K562 (cell line): ENCODE data around the gene GPR152. TPM values are rescaled to one million over a fixed set of nuclear protein-coding genes. Genes with fewer than 3 reads are reported as not detected.

Experiments
- CHD4 ChIP-seq: fragments of 200-600 bp; sonication (generic); IDR thresholded peaks from 3 replicates; pipeline ENCODE4 v1.6.1; 2012; ENCODE audit warnings: low read depth, mild to moderate bottlenecking, mixed read lengths, low read length, inconsistent platforms; ENCODE audit not compliant: insufficient read depth, insufficient replicate concordance, poor library complexity, severe bottlenecking
- DPF2 ChIP-seq: fragments of 450-650 bp; IDR thresholded peaks from 2 replicates; pipeline ENCODE4 v1.6.1; 2016
- ELF1 ChIP-seq: fragments of 200-800 bp; sonication (Bioruptor generic); IDR thresholded peaks from 2 replicates; pipeline ENCODE4 v1.6.1; 2016; ENCODE audit warnings: missing genetic modification characterization, missing compliant biosample characterization
- HDAC6 ChIP-seq: IDR thresholded peaks from 2 replicates; pipeline ENCODE4 v1.6.1; 2012; ENCODE audit warnings: low read depth, mild to moderate bottlenecking, control low read depth, inconsistent platforms, low read length, moderate library complexity
- KLF10 ChIP-seq: fragments of 250-450 bp; sonication (Bioruptor Pico); IDR thresholded peaks from 2 replicates; pipeline ENCODE4 v1.6.1; 2021; ENCODE audit warnings: matching md5 sums
- MBD2 ChIP-seq: sonication (generic); IDR thresholded peaks from 2 replicates; pipeline ENCODE4 v1.6.1; 2016; ENCODE audit warnings: low read depth, borderline replicate concordance
- MECOM ChIP-seq: fragments of 250-450 bp; sonication (Bioruptor Pico); IDR thresholded peaks from 2 replicates; pipeline ENCODE4 v1.8.0; 2022; ENCODE audit warnings: inconsistent platforms
- PML ChIP-seq: IDR thresholded peaks from 2 replicates; pipeline ENCODE4 v1.6.1; 2012; ENCODE audit warnings: low read length, inconsistent platforms
- POLR2AphosphoS2 ChIP-seq: IDR thresholded peaks from 2 replicates; pipeline ENCODE4 v1.6.1; 2012; ENCODE audit warnings: low read length, improper control_type of control experiment
- POU5F1 ChIP-seq: fragments of 150-350 bp; IDR thresholded peaks from 2 replicates; pipeline ENCODE4 v1.6.1; 2014; ENCODE audit warnings: borderline replicate concordance, low read length, low read depth, mild to moderate bottlenecking; ENCODE audit not compliant: partially characterized antibody
- RAD51 ChIP-seq: fragments of 450-650 bp; IDR thresholded peaks from 2 replicates; pipeline ENCODE4 v1.7.1; 2016; ENCODE audit warnings: low read depth, mild to moderate bottlenecking, borderline replicate concordance
- RBFOX2 ChIP-seq: fragments of 200-400 bp; formaldehyde crosslinking; IDR thresholded peaks from 2 replicates; pipeline ENCODE4 v1.6.1; 2017; ENCODE audit warnings: low read depth, mild to moderate bottlenecking, low read length, moderate library complexity
- RBM25 ChIP-seq: fragments of 200-400 bp; formaldehyde crosslinking; IDR thresholded peaks from 2 replicates; pipeline ENCODE4 v1.6.1; 2018; ENCODE audit warnings: low read length, low read depth, moderate library complexity; ENCODE audit not compliant: severe bottlenecking
- SMC3 ChIP-seq: conservative IDR thresholded peaks from 2 replicates; pipeline ENCODE4 v1.6.1; 2011; ENCODE audit warnings: low read depth, low read length, improper control_type of control experiment; ENCODE audit not compliant: insufficient read depth
- UBTF ChIP-seq, 2 experiments: IDR thresholded peaks; 2 replicates each; pipeline ENCODE4 v1.6.1; 2012; ENCODE audit warnings: improper control_type of control experiment in 2 of 2, low read depth in 2 of 2, low read length in 2 of 2, borderline replicate concordance in 1 of 2
- XRCC5 ChIP-seq: fragments of 200-400 bp; formaldehyde crosslinking; IDR thresholded peaks from 2 replicates; pipeline ENCODE4 v1.6.1; 2017; ENCODE audit warnings: low read depth, mild to moderate bottlenecking, low read length
- ZBTB12 ChIP-seq: fragments of 250-450 bp; sonication (Bioruptor Pico); IDR thresholded peaks from 2 replicates; pipeline ENCODE4 v1.4.0; 2020
- ZBTB17 ChIP-seq: fragments of 450-650 bp; formaldehyde crosslinking; IDR thresholded peaks from 2 replicates; pipeline ENCODE4 v1.4.0; 2020; ENCODE audit warnings: mild to moderate bottlenecking
- ZNF77 ChIP-seq: fragments of 250-450 bp; sonication (Bioruptor Pico); IDR thresholded peaks from 2 replicates; pipeline ENCODE4 v1.5.0; 2020
- polyA plus RNA-seq, 8 experiments: library from polyadenylated mRNA; depleted of rRNA in 4 of 8; stranded (reverse) in 5 of 8; unstranded in 3 of 8; fragments of >200 nt; fragmentation: Nextera tagmentation in 2 of 8; fragmentation: Illumina TruSeq in 1 of 8; extraction: Ambion mirVana in 2 of 8; extraction: Trizol in 1 of 8; gene quantifications; 2 replicates each; pipeline versions ENCODE4 v1.2.1 to v1.2.3, GENCODE V29; 2011 to 2014; ENCODE audit warnings: inconsistent platforms in 1 of 8, missing spikeins in 1 of 8
- total RNA-seq, 7 experiments: library from RNA; depleted of rRNA in 6 of 7; stranded (reverse); fragments of >200 nt in 6 of 7; fragmentation: Illumina TruSeq in 2 of 7; extraction: Trizol in 2 of 7; gene quantifications; 2 replicates each; pipeline versions ENCODE4 v1.2.1 to v1.2.3, GENCODE V29; 2011 to 2021; ENCODE audit warnings: low replicate concordance in 1 of 7
- TF ChIP-seq, protein P1 (sequence below): sonication (generic); formaldehyde crosslinking; IDR thresholded peaks from 2 replicates; pipeline ENCODE4 v1.8.0; 2023; ENCODE audit warnings: mild to moderate bottlenecking, missing genetic modification reagents

The GPR152 gene
- total and polyA plus RNA-seq, 9 of the 15 experiments (the other 6 are each of a cell fraction or from before 2014, with no cell fraction given) = not detected

DNA sequence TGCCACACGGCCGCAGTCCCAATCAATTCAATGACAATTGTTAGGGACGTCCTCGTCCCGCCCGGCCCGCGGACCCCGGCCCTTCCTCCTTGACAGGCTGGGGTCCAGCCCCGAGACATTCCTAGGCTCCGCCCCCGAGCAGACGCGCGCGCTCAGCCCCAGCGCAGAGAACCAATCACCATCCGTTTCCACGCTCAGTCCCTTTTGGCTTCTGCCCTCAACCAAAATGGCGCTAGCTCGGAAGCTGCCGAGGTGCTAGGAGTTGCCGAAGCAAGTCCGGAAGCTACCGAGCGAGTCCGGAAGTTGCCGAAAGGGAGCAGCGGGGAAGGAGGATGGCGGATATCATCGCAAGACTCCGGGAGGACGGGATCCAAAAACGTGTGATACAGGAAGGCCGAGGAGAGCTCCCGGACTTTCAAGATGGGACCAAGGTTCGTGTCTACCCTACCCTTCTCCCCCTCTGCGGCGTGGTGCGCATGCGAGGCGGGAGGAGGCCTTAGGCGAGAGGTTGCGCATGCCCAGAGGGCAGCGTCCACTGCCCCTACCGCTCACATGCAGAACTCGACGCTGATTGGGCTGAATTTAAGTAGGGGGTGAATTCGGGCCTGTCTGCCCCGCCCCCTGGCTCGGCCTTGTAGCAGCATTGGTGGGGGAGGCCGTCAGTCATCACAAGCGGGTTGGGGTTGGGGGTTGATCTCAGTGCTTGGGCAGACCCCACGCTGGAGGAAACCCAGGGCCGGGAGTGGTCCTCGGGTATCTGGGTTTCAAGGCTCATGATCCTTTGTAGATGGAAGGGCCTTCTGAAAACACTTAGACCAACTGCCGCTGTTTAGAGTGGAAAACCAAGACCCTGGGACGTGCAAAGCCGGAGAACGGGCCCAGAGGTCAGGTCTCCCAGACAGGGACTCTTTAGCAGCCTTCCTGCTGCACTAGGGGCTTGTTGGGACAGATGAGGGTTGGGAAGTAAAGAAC is 30.6 kb upstream of the GPR152 start, which contains the start of gene AIP (continued):
- peak; percentile 29 for TF ChIP-seq RBM25
- no peak for TF ChIP-seq UBTF (IDR thresholded peaks at IDR 0.05; ENCODE audit: borderline replicate concordance in 1 of 2, low read depth in 2 of 2, low read length in 2 of 2)
- TF ChIP-seq CHD4 = no peak
- peak; percentile 88; the same call in 1 of the 2 replicates for TF ChIP-seq ZBTB17 (CRISPR knock-in tag)
- no peak for TF ChIP-seq XRCC5
- TF ChIP-seq ZBTB12 (CRISPR knock-in tag) = 0 out of 2 replicates have a peak, but pooled peaks have one; percentile 8
- TF ChIP-seq RBFOX2 = peak; percentile 84
- TF ChIP-seq MBD2 = peak; percentile 62; the same call in 1 of the 2 replicates
- TF ChIP-seq POU5F1 = no peak
- TF ChIP-seq ELF1 (tag) = peak; percentile 91
- TF ChIP-seq ZNF77 (CRISPR knock-in tag) = no peak
- 0 out of 2 replicates have a peak, but pooled peaks have one; percentile 38 for TF ChIP-seq MECOM (CRISPR knock-in tag)
- TF ChIP-seq HDAC6 = no peak
- TF ChIP-seq SMC3 = no peak
- TF ChIP-seq, protein P1, sequence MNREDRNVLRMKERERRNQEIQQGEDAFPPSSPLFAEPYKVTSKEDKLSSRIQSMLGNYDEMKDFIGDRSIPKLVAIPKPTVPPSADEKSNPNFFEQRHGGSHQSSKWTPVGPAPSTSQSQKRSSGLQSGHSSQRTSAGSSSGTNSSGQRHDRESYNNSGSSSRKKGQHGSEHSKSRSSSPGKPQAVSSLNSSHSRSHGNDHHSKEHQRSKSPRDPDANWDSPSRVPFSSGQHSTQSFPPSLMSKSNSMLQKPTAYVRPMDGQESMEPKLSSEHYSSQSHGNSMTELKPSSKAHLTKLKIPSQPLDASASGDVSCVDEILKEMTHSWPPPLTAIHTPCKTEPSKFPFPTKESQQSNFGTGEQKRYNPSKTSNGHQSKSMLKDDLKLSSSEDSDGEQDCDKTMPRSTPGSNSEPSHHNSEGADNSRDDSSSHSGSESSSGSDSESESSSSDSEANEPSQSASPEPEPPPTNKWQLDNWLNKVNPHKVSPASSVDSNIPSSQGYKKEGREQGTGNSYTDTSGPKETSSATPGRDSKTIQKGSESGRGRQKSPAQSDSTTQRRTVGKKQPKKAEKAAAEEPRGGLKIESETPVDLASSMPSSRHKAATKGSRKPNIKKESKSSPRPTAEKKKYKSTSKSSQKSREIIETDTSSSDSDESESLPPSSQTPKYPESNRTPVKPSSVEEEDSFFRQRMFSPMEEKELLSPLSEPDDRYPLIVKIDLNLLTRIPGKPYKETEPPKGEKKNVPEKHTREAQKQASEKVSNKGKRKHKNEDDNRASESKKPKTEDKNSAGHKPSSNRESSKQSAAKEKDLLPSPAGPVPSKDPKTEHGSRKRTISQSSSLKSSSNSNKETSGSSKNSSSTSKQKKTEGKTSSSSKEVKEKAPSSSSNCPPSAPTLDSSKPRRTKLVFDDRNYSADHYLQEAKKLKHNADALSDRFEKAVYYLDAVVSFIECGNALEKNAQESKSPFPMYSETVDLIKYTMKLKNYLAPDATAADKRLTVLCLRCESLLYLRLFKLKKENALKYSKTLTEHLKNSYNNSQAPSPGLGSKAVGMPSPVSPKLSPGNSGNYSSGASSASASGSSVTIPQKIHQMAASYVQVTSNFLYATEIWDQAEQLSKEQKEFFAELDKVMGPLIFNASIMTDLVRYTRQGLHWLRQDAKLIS (CRISPR knock-in tag) = peak; percentile 96
- no peak for TF ChIP-seq RAD51
- TF ChIP-seq DPF2 = no peak
- TF ChIP-seq KLF10 (CRISPR knock-in tag) = no peak
- peak; percentile 63; the same call in 1 of the 2 replicates for TF ChIP-seq POLR2AphosphoS2
- TF ChIP-seq PML = 0 out of 2 replicates have a peak, but pooled peaks have one; percentile 21
